K562 (cell line): ENCODE data around the gene LRMDA. TPM values are rescaled to one million over a fixed set of nuclear protein-coding genes. Genes with fewer than 3 reads are reported as not detected.

Experiments used
- ATAC-seq: fragments of 200-7000 bp; cut with Tn5 transposase; 3 replicates; pipeline ENCODE4 v1.9.1; 2020; ENCODE audit warnings: moderate library complexity
- BruUV-seq: library from RNA; stranded (reverse); fragments of 400-500 nt; replicated peaks from 2 replicates; lab custom pipeline; 2021; lab: Mats Ljungman, UMichigan
- CTCF ChIA-PET: fragments of 300-600 bp; formaldehyde crosslinking; extraction: SDS; loops from one replicate; lab custom pipeline; 2021; ENCODE audit warnings: low intra/inter-chr PET ratio; lab: Yijun Ruan, JAX
- POLR2A ChIA-PET: fragments of 300-600, 350-650 bp; sonication (Branson Sonifier 250); formaldehyde crosslinking; extraction: SDS; loops from one replicate; lab custom pipeline; 2021; ENCODE audit warnings: antibody characterized with exemption, inconsistent platforms; lab: Yijun Ruan, JAX
- DNase-seq, 4 experiments: peaks; one replicate each; pipeline versions ENCODE4 v3.0.0 to v3.0.0-alpha.2; 2011 to 2018; ENCODE audit warnings: low spot score in 3 of 4, mixed read lengths in 3 of 4; ENCODE audit errors: extremely low read depth in 1 of 4
- FAIRE-seq: peaks from 2 replicates; lab custom pipeline; 2011; peaks lifted over from hg19 to GRCh38; lab: Jason Lieb, UNC
- H2AFZ ChIP-seq: 2 replicates; pipeline ENCODE4 v1.6.0; 2011; ENCODE audit warnings: low read depth, low read length, control low read depth, inconsistent platforms
- H3K27ac ChIP-seq: fragments of 200-600 bp; 3 replicates; pipeline ENCODE4 v1.8.0; 2011; ENCODE audit warnings: low read depth, mild to moderate bottlenecking, control low read depth, inconsistent platforms, low read length, moderate library complexity, mixed read lengths; ENCODE audit errors: extremely low read depth
- H3K27me3 ChIP-seq, 2 experiments: fragments of 300-600 bp in 1 of 2; 2 replicates in 1 of 2; 3 replicates in 1 of 2; pipeline versions ENCODE4 v1.6.0 to v1.8.0; 2011; ENCODE audit warnings: inconsistent platforms in 2 of 2, low read length in 2 of 2, mild to moderate bottlenecking in 1 of 2, mixed read lengths in 1 of 2, moderate library complexity in 1 of 2; ENCODE audit not compliant: control insufficient read depth in 2 of 2, insufficient read depth in 2 of 2
- H3K36me3 ChIP-seq: fragments of 300-600 bp; 3 replicates; pipeline ENCODE4 v1.8.0; 2011; ENCODE audit warnings: mild to moderate bottlenecking, low read length, inconsistent platforms; ENCODE audit not compliant: control insufficient read depth, insufficient read depth
- H3K4me1 ChIP-seq, 2 experiments: fragments of 200-600 bp in 1 of 2; replicated peaks in 1 of 2; 2 replicates in 1 of 2; 3 replicates in 1 of 2; pipeline versions ENCODE4 v1.5.1 to v1.8.0; 2011; ENCODE audit warnings: inconsistent platforms in 2 of 2, low read length in 2 of 2, mild to moderate bottlenecking in 1 of 2, mixed read lengths in 1 of 2, moderate library complexity in 1 of 2; ENCODE audit not compliant: control insufficient read depth in 2 of 2, insufficient read depth in 2 of 2
- H3K4me2 ChIP-seq: 2 replicates; pipeline ENCODE4 v1.6.1; 2011; ENCODE audit warnings: low read length, control low read depth, inconsistent platforms, mixed read lengths; ENCODE audit not compliant: insufficient read depth
- H3K4me3 ChIP-seq: fragments of 200-600 bp; sonication (generic), shearing (Covaris generic); 2 replicates; pipeline ENCODE4 v1.5.1; 2016; ENCODE audit warnings: control low read depth, inconsistent platforms
- H3K79me2 ChIP-seq: fragments of 200-600 bp; 3 replicates; pipeline ENCODE4 v1.8.0; 2011; ENCODE audit warnings: low read length, inconsistent platforms; ENCODE audit not compliant: control insufficient read depth, insufficient read depth
- H3K9ac ChIP-seq, 2 experiments: 2 replicates each; pipeline versions ENCODE4 v1.6.0 to v1.6.1; 2011; ENCODE audit warnings: low read depth in 2 of 2, low read length in 2 of 2, control low read depth in 1 of 2, inconsistent platforms in 1 of 2, mild to moderate bottlenecking in 1 of 2, mixed read lengths in 1 of 2; ENCODE audit not compliant: insufficient read depth in 1 of 2
- H3K9me1 ChIP-seq: one replicate; pipeline ENCODE4 v1.6.0; 2011; ENCODE audit warnings: inconsistent platforms, mild to moderate bottlenecking, low read length, moderate library complexity; ENCODE audit not compliant: control insufficient read depth, insufficient read depth
- H3K9me3 ChIP-seq: replicated peaks from 2 replicates; pipeline ENCODE4 v1.5.1; 2011; ENCODE audit warnings: low read depth, low read length, inconsistent platforms; ENCODE audit not compliant: control insufficient read depth, insufficient read depth
- H4K20me1 ChIP-seq: replicated peaks from 2 replicates; pipeline ENCODE4 v1.6.1; 2011; ENCODE audit warnings: low read length, inconsistent platforms, mixed read lengths; ENCODE audit not compliant: control insufficient read depth, insufficient read depth
- BRD9 ChIP-seq: fragments of 450-650 bp; IDR thresholded peaks from 2 replicates; pipeline ENCODE4 v1.6.1; 2018; ENCODE audit warnings: low read depth; ENCODE audit not compliant: partially characterized antibody
- CGGBP1 ChIP-seq: fragments of 250-450 bp; sonication (Bioruptor Pico); IDR thresholded peaks from 2 replicates; pipeline ENCODE4 v1.9.0; 2021; ENCODE audit warnings: mild to moderate bottlenecking
- CHD2 ChIP-seq: IDR thresholded peaks from 2 replicates; pipeline ENCODE4 v1.6.1; 2011; ENCODE audit warnings: low read depth, low read length
- ETS1 ChIP-seq: conservative IDR thresholded peaks from 2 replicates; pipeline ENCODE4 v1.6.1; 2011; ENCODE audit warnings: low read depth, mild to moderate bottlenecking, low read length; ENCODE audit not compliant: control insufficient read depth
- HDAC3 ChIP-seq: fragments of 450-650 bp; IDR thresholded peaks from 2 replicates; pipeline ENCODE4 v1.6.1; 2018; ENCODE audit warnings: borderline replicate concordance, mild to moderate bottlenecking, moderate library complexity; ENCODE audit not compliant: partially characterized antibody
- KDM1A ChIP-seq, 2 experiments: fragments of 450-650 bp; IDR thresholded peaks; 2 replicates each; pipeline ENCODE4 v1.6.1; 2016; ENCODE audit warnings: mild to moderate bottlenecking in 2 of 2
- MAFF ChIP-seq: IDR thresholded peaks from 2 replicates; pipeline ENCODE4 v1.6.1; 2012; ENCODE audit warnings: low read length, improper control_type of control experiment
- NFIC ChIP-seq: fragments of 450-650 bp; IDR thresholded peaks from 2 replicates; pipeline ENCODE4 v1.6.1; 2017; ENCODE audit warnings: mild to moderate bottlenecking, inconsistent platforms
- NUFIP1 ChIP-seq: fragments of 450-650 bp; IDR thresholded peaks from 2 replicates; pipeline ENCODE4 v1.6.1; 2018; ENCODE audit not compliant: partially characterized antibody
- POLR2B ChIP-seq: fragments of 450-650 bp; IDR thresholded peaks from 2 replicates; pipeline ENCODE4 v1.6.1; 2018; ENCODE audit warnings: low read depth; ENCODE audit not compliant: partially characterized antibody
- RFX1 ChIP-seq: fragments of 450-650 bp; IDR thresholded peaks from 2 replicates; pipeline ENCODE4 v1.6.1; 2016; ENCODE audit warnings: mild to moderate bottlenecking, moderate library complexity
- TBL1XR1 ChIP-seq, 2 experiments: IDR thresholded peaks; 2 replicates each; pipeline ENCODE4 v1.6.1; 2012; ENCODE audit warnings: improper control_type of control experiment in 2 of 2, low read length in 2 of 2, mild to moderate bottlenecking in 1 of 2
- ZNF274 ChIP-seq: IDR thresholded peaks from 2 replicates; pipeline ENCODE4 v1.6.1; 2011; ENCODE audit warnings: low read depth, mild to moderate bottlenecking, low read length, moderate library complexity, borderline replicate concordance
- WGBS: fragments of 100-300 bp; shearing (Covaris generic); methylation state at CpG from one replicate; pipeline ENCODE4 v1.1.6; 2016; ENCODE audit warnings: low coverage, mixed read lengths; ENCODE audit not compliant: insufficient coverage; ENCODE audit errors: missing lambda C conversion rate; 5-methylcytosine and 5-hydroxymethylcytosine counted together
- in situ Hi-C: fragments of 300-500 bp; cut with MboI; formaldehyde crosslinking; loops from 4 replicates; pipeline ENCODE4 v1.15.0; 2018; ENCODE audit warnings: inconsistent platforms, mixed read lengths
- intact Hi-C: fragments of 100-400 bp; cut with micrococcal nuclease; formaldehyde crosslinking; loops from 2 replicates; pipeline ENCODE4 v1.14.2; 2022
- polyA plus RNA-seq, 8 experiments: library from polyadenylated mRNA; depleted of rRNA in 4 of 8; stranded (reverse) in 5 of 8; unstranded in 3 of 8; fragments of >200 nt; fragmentation: Nextera tagmentation in 2 of 8; fragmentation: Illumina TruSeq in 1 of 8; extraction: Ambion mirVana in 2 of 8; extraction: Trizol in 1 of 8; gene quantifications; 2 replicates each; pipeline versions ENCODE4 v1.2.1 to v1.2.3, GENCODE V29; 2011 to 2014; ENCODE audit warnings: inconsistent platforms in 1 of 8, missing spikeins in 1 of 8
- total RNA-seq, 7 experiments: library from RNA; depleted of rRNA in 6 of 7; stranded (reverse); fragments of >200 nt in 6 of 7; fragmentation: Illumina TruSeq in 2 of 7; extraction: Trizol in 2 of 7; gene quantifications; 2 replicates each; pipeline versions ENCODE4 v1.2.1 to v1.2.3, GENCODE V29; 2011 to 2021; ENCODE audit warnings: low replicate concordance in 1 of 7

Gene LRMDA
- total and polyA plus RNA-seq, 9 of the 15 experiments (the other 6 are each of a cell fraction or from before 2014, with no cell fraction given), result 0.25 TPM; not detected in 8

GRCh38 chr10:75838486-75838885 lies 407.1 kb downstream of the LRMDA start:
- no peak overlapping the region for H3K4me3 ChIP-seq
- H3K27ac ChIP-seq, result no peak overlapping the region
- intact Hi-C loops, result no loop called here
- H3K36me3 ChIP-seq, result no peaks in the 10 kb centered on the region
- no peaks in the 10 kb centered on the region for H3K79me2 ChIP-seq
- no peaks in the 10 kb centered on the region; a peak in 1 of 5 replicates for H3K27me3 ChIP-seq
- H3K9me3 ChIP-seq, result no peaks in the 10 kb centered on the region
- ChIA-PET POLR2A (no interaction called here), CTCF (no interaction called here)
- no peaks in the 10 kb centered on the region for H3K4me1 ChIP-seq
- no peak for ATAC-seq
- DNase-seq, result no peak
- in situ Hi-C loops, result no loop called here
- WGBS, result 0% methylated on average over 1 of the region's 1 CpG
- H4K20me1 ChIP-seq, result no peaks in the 10 kb centered on the region
- BruUV-seq, result no TSS peak
- H3K4me2 ChIP-seq, result no peak overlapping the region
- no peak for FAIRE-seq
- no peak overlapping the region for H3K9ac ChIP-seq
- TF ChIP-seq ETS1 (no peak), ZNF274 (no peak), BRD9 (no peak), CHD2 (no peak), MAFF (no peak), TBL1XR1 (IDR thresholded peaks at IDR 0.05; ENCODE audit: low read length in 2 of 2) (no peak), NUFIP1 (no peak), RFX1 (no peak), CGGBP1 (CRISPR knock-in tag) (no peak), KDM1A (IDR thresholded peaks at IDR 0.05) (no peak), NFIC (no peak), POLR2B (no peak), HDAC3 (no peak)
- no peak overlapping the region for H2AFZ ChIP-seq
- H3K9me1 ChIP-seq, result no peaks in the 10 kb centered on the region
